ENCODE data around the gene TBCCD1. TPM values are rescaled to one million over a fixed set of nuclear protein-coding genes. Genes with fewer than 3 reads are reported as not detected.
"Not testable (repeated sequence)": the region's sequence is repeated elsewhere in the genome, so short reads cannot be mapped to it uniquely, and the experiment has no call there.

The TBCCD1 gene
- total RNA-seq, 2 experiments from 2014 or later, result 10.6 to 12.1 TPM

DNA sequence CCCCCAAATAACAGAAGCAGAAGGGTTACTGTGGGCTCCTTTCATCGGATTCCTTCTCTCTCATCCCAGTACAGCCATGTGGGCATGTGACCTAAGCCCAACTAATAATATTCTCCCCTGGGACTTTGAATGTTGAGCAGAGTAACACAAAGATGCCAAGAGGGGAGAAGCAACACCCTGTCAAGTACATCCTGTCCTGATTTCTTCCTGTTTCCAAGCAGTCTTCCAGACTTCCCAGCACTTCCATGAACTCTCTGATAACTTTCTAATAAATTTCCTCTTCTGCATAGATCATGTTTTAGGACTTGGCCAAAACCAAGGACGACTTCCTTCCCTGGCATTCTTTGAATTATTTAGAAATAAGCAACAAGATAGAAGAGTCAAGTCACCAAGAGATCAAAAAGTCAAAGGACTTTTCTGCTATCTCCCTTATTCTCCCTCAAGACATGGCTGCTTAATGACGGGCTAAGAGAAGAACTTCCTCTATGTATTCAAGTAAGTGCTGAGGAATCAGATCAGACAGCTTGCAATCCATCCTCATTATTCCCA is 60.9 kb downstream of the TBCCD1 start:
- Mint-ChIP-seq H3K27ac (no peak overlapping the region), H3K27me3 (peaks cover 2% of the 10 kb centered on the region), H3K4me3 (no peak overlapping the region), H3K36me3 (no peaks in the 10 kb centered on the region), H3K4me1 (ENCODE audit: low read depth) (peaks cover 30% of the 10 kb centered on the region), H3K9me3 (no peaks in the 10 kb centered on the region)
- intact Hi-C loops (cut with micrococcal nuclease), result no loop called here
- POLR2A ChIA-PET, result interaction anchor here (1.1 to 1.3 kb wide), 3 partner anchors 11 to 33 kb away, joined by 4 to 6 read pairs (median 4); no protein-coding TSS in a partner anchor
- no peak for DNase-seq
- CTCF ChIA-PET, result interaction anchor here (0.6 to 1.6 kb wide), 2 partner anchors 12 to 34 kb away, joined by 3 to 6 read pairs; no protein-coding TSS in a partner anchor

DNA sequence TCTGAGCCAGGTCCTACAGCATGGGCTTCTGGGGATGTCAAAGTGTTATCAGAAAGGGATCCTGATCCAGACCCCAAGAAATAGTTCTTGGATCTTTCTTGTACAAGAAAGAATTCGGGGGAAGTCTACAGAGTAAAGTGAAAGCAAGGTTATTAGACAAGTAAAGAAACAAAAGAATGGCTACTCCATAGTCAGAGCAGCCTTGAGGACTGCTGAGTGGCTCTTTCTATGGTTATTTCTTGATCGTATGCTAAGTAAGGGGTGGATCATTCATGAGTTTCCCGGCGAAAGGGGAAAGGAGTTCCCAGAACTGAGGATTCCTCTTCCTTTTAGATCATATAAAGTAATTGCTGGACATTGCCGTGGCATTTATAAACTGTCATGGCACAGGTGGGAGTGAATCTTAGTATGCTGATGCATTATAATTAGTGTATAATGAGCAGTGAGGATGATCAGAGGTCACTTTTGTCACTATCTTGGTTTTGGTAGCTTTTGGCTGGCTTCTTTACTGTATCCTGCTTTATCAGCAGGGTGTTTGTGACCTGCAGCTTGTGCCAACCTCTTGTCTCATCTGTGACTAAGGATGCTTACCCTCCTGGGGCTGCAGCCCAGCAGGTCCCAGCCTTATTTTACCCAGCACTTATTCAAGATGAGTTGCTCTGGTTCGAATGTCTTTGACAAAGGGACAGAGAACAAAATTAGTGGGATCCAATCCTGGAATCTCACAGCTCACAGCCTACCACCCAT is 64.0 kb downstream of the TBCCD1 start:
- ChIA-PET CTCF (interaction anchor here (1.5 kb wide), 1 partner anchor 37 kb away, joined by 5 read pairs; no protein-coding TSS in a partner anchor), POLR2A (interaction anchor here (1.4 kb wide), 1 partner anchor 10 kb away, joined by 4 read pairs; no protein-coding TSS in a partner anchor)
- H3K27me3 Mint-ChIP-seq, result peaks cover 2% of the 10 kb centered on the region
- no peaks in the 10 kb centered on the region for H3K36me3 Mint-ChIP-seq
- DNase-seq, result no peak
- H3K4me3 Mint-ChIP-seq, result no peak overlapping the region
- H3K27ac Mint-ChIP-seq, result no peak overlapping the region
- peaks cover 13% of the 10 kb centered on the region for H3K9me3 Mint-ChIP-seq
- H3K4me1 Mint-ChIP-seq (ENCODE audit: low read depth), result peaks cover 13% of the 10 kb centered on the region
- intact Hi-C loops (cut with micrococcal nuclease), result no loop called here

DNA sequence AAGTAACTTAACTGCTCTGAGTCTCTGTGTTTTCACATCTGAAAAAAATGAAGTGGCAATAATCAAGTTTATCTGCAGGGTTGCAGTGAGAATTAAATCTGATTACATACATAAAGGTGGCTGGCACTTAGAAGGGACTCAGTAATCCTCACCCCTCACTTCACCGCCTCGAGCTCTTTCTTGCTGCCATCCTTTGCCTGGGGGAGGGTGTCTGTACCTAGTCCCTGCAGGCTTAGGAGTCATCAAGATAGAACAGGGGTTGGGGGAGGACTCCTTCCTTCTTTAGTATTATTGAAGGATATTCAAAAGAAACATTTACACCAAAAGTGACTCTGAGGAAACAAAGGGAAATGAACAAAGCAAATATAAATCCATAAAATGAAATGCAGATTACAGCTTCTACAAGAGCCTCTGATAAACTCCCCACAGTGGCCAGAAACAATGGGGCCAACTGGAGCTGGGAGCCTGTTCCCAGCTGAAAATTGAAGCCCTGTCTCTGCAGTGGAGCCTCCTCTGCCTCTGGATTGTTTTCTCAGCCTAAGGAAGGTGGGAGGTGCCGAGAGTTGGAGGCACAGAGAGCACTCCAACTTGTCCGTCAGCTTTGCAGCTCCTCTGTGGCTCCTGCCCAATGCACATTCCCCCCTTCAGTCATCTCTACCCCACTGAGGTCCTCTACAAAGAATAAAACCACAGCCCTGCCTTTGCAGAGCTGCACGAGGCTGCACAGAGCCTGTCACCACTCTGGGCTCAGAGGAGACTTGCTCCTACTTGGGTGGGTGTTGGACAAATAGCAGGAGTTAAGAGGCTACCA is 64.8 kb downstream of the TBCCD1 start:
- DNase-seq, result no peak
- no peaks in the 10 kb centered on the region for H3K36me3 Mint-ChIP-seq
- CTCF ChIA-PET, result no interaction called here
- no peak overlapping the region for H3K27ac Mint-ChIP-seq
- H3K4me3 Mint-ChIP-seq, result no peak overlapping the region
- H3K9me3 Mint-ChIP-seq, result peaks cover 13% of the 10 kb centered on the region
- intact Hi-C loops (cut with micrococcal nuclease), result no loop called here
- POLR2A ChIA-PET, result no interaction called here
- peaks cover 13% of the 10 kb centered on the region for H3K4me1 Mint-ChIP-seq (ENCODE audit: low read depth)
- peaks cover 2% of the 10 kb centered on the region for H3K27me3 Mint-ChIP-seq

GRCh38 chr3:186499949-186500348 is 67.2 kb downstream of the TBCCD1 start:
- H3K27ac Mint-ChIP-seq; H3K36me3 Mint-ChIP-seq; H3K4me1 Mint-ChIP-seq (ENCODE audit: low read depth); POLR2A ChIA-PET; H3K4me3 Mint-ChIP-seq; DNase-seq; intact Hi-C loops (cut with micrococcal nuclease); H3K27me3 Mint-ChIP-seq: not testable (repeated sequence)
- CTCF ChIA-PET, result interaction anchor here (0.6 to 1.5 kb wide), 2 partner anchors 40 to 666 kb away, joined by 3 to 5 read pairs; no protein-coding TSS in a partner anchor
- H3K9me3 Mint-ChIP-seq, result peaks cover 13% of the 10 kb centered on the region

- H3K36me3 Mint-ChIP-seq; H3K4me3 Mint-ChIP-seq; intact Hi-C loops (cut with micrococcal nuclease); DNase-seq; H3K27me3 Mint-ChIP-seq; H3K27ac Mint-ChIP-seq; POLR2A ChIA-PET; H3K4me1 Mint-ChIP-seq (ENCODE audit: low read depth): not testable (repeated sequence)
- H3K9me3 Mint-ChIP-seq, result peaks cover 13% of the 10 kb centered on the region
- CTCF ChIA-PET, result interaction anchor here (1.1 kb wide), 1 partner anchor 10 kb away, joined by 4 read pairs; no protein-coding TSS in a partner anchor
Measured at GRCh38 chr3:186498022-186498421, 69.1 kb downstream of the TBCCD1 start.

- POLR2A ChIA-PET, result no interaction called here
- no peak for DNase-seq
- peaks cover 1% of the 10 kb centered on the region for H3K4me1 Mint-ChIP-seq (ENCODE audit: low read depth)
- no peak overlapping the region for H3K27ac Mint-ChIP-seq
- no peaks in the 10 kb centered on the region for H3K36me3 Mint-ChIP-seq
- CTCF ChIA-PET, result no interaction called here
- intact Hi-C loops (cut with micrococcal nuclease), result no loop called here
- peaks cover 13% of the 10 kb centered on the region for H3K9me3 Mint-ChIP-seq
- H3K4me3 Mint-ChIP-seq, result no peak overlapping the region
- no peaks in the 10 kb centered on the region for H3K27me3 Mint-ChIP-seq
Measured at GRCh38 chr3:186497608-186498007, 69.5 kb downstream of the TBCCD1 start.

- intact Hi-C loops (cut with micrococcal nuclease), result no loop called here
- ChIA-PET CTCF (no interaction called here), POLR2A (no interaction called here)
- Mint-ChIP-seq H3K4me1 (ENCODE audit: low read depth) (no peaks in the 10 kb centered on the region), H3K27me3 (no peaks in the 10 kb centered on the region), H3K27ac (no peak overlapping the region), H3K9me3 (peaks cover 13% of the 10 kb centered on the region), H3K4me3 (no peak overlapping the region), H3K36me3 (no peaks in the 10 kb centered on the region)
- no peak for DNase-seq
Measured at GRCh38 chr3:186496635-186497034, 70.5 kb downstream of the TBCCD1 start.

Other genes with a start within 250 kb of the TBCCD1 start
- under 1 TPM; 0.12 to 0.39 TPM for gene DGKG, start 205.1 kb downstream of the TBCCD1 start, total RNA-seq
- gene CRYGS, start 23.0 kb downstream of the TBCCD1 start, total RNA-seq, result 1 to 10 TPM; 2.5 to 2.7 TPM
- gene DNAJB11, start 3.4 kb upstream of the TBCCD1 start, total RNA-seq, result 10 to 100 TPM; 36.9 to 39.5 TPM
- gene AHSG, start 45.7 kb upstream of the TBCCD1 start, total RNA-seq, result not detected
- not detected for gene FETUB, start 73.1 kb upstream of the TBCCD1 start, total RNA-seq
- gene HRG, start 98.7 kb upstream of the TBCCD1 start, total RNA-seq, result not detected
- not detected for gene KNG1, start 150.0 kb upstream of the TBCCD1 start, total RNA-seq
- gene EIF4A2, start 216.2 kb upstream of the TBCCD1 start, total RNA-seq, result 100 to 1,000 TPM; 390 to 393 TPM
- gene RFC4, start 239.1 kb upstream of the TBCCD1 start, total RNA-seq, result 100 to 1,000 TPM; 118 to 127 TPM